Right lobe of liver (tissue), 4 donors: ENCODE results near the gene SHISA4.

Experiments used
- CTCF ChIP-seq, 4 donors: fragments of 200-600 bp in 3 of 4; fragments of 450-650 bp in 1 of 4; IDR thresholded peaks; one replicate each; pipeline versions ENCODE4 v1.5.1 to v1.8.0; 2016 to 2022; ENCODE audit warnings: antibody characterized with exemption in 4 of 4, mild to moderate bottlenecking in 2 of 4
- POLR2A ChIP-seq: fragments of 450-650 bp; IDR thresholded peaks from one replicate; pipeline ENCODE4 v1.6.1; 2017; ENCODE audit warnings: antibody characterized with exemption, mild to moderate bottlenecking
- donor health status: DM: no; HTN: no; CAD: no.
- donor health status: DM: no; HTN: no; CAD: no.
- donor health status: DM: no; HTN: yes; CAD: no.

GRCh38 chr1:201847150-201847549, 41.5 kb upstream of the SHISA4 start:
- no peak for TF ChIP-seq POLR2A
- no peak for TF ChIP-seq CTCF (IDR thresholded peaks at IDR 0.05)
